OCI-LY1 (cell line): ENCODE measurements around the gene PMEPA1.

Experiments
- CTCF ChIP-seq: fragments of 200-600 bp; sonication (generic), shearing (Covaris generic); IDR thresholded peaks from 2 replicates; pipeline ENCODE4 v1.5.1; 2017; ENCODE audit warnings: mild to moderate bottlenecking, antibody characterized with exemption, low read length, moderate library complexity, mixed read lengths
- EZH2 ChIP-seq: fragments of 200-600 bp; sonication (generic), shearing (Covaris generic); IDR thresholded peaks from 2 replicates; pipeline ENCODE4 v1.8.0; 2017; ENCODE audit warnings: borderline replicate concordance, mixed run types, mild to moderate bottlenecking, antibody characterized with exemption, low read length, moderate library complexity, mixed read lengths

- TF ChIP-seq CTCF (no peak), EZH2 (no peak)
Measured at GRCh38 chr20:57680934-57681914, 28.6 kb downstream of the PMEPA1 start.
